ENCODE measurements around the gene TRAK2.
"Not testable (repeated sequence)": the region's sequence is repeated elsewhere in the genome, so short reads cannot be mapped to it uniquely, and the experiment has no call there.

DNA sequence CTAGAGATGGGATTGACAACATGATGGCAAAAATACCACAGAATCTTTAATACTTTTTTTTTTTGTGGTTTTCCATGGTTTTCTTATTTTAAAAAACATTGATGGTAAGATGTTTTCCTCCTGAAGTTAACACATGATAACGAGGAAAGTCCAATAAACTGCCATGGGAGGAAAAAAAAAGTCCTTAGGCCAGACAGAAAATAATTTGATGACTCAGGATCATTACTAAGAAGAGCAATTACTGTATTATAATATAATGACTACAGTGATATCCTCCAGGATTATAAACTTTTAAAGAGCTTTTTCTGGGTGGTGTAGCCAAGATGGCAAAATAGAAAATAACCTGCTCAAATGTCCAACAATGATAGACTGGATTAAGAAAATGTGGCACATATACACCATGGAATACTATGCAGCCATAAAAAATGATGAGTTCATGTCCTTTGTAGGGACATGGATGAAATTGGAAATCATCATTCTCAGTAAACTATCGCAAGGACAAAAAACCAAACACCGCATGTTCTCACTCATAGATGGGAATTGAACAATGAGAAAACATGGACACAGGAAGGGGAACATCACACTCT, 11.8 kb downstream of the TRAK2 start:
- not testable (repeated sequence) for TF ChIP-seq CTCF (IDR thresholded peaks at IDR 0.05); POLR2A (IDR thresholded peaks at IDR 0.05); EP300 (IDR thresholded peaks at IDR 0.05; ENCODE audit: low read depth); POLR2AphosphoS5 (IDR thresholded peaks at IDR 0.05)
